HCT116 (cell line): Measurements from ENCODE around the gene KLHL22.

Source experiments
- CTCF ChIP-seq, 3 experiments: fragments of 200-600 bp in 1 of 3; sonication (generic) in 1 of 3; IDR thresholded peaks in 2 of 3; conservative IDR thresholded peaks in 1 of 3; 2 replicates each; pipeline ENCODE4 v1.5.1; 2012 to 2017; ENCODE audit warnings: low read depth in 2 of 3, low read length in 2 of 3, antibody characterized with exemption in 1 of 3, borderline replicate concordance in 1 of 3, control low read depth in 1 of 3, mild to moderate bottlenecking in 1 of 3, mixed read lengths in 1 of 3, mixed run types in 1 of 3, moderate library complexity in 1 of 3; ENCODE audit not compliant: insufficient read depth in 1 of 3
- POLR2A ChIP-seq: IDR thresholded peaks from 2 replicates; pipeline ENCODE4 v1.7.0; 2011; ENCODE audit warnings: borderline replicate concordance; ENCODE audit not compliant: insufficient read depth, insufficient read length; ENCODE audit errors: extremely low read depth

GRCh38 chr22:20449819-20450550, 45.6 kb downstream of the KLHL22 start:
- no peak for TF ChIP-seq POLR2A
- TF ChIP-seq CTCF (IDR thresholded peaks at IDR 0.05 in 2 of 3, conservative IDR thresholded peaks at IDR 0.05 in 1 of 3; ENCODE audit: borderline replicate concordance in 1 of 3, insufficient read depth in 1 of 3, low read depth in 2 of 3, low read length in 2 of 3) = no peak
